GM12878 (cell line): ENCODE results near the gene GUCY2F.

Source experiments
- CBX5 ChIP-seq: sonication (generic); IDR thresholded peaks from 2 replicates; pipeline ENCODE4 v1.6.1; 2016; ENCODE audit warnings: low read depth, moderate library complexity, mild to moderate bottlenecking, inconsistent platforms
- EZH2 ChIP-seq: IDR thresholded peaks from 2 replicates; pipeline ENCODE4 v1.6.1; 2012; ENCODE audit warnings: low read depth, mild to moderate bottlenecking, control low read depth, inconsistent platforms, low read length, borderline replicate concordance; ENCODE audit not compliant: control insufficient read depth
- RAD21 ChIP-seq: IDR thresholded peaks from 2 replicates; pipeline ENCODE4 v1.6.1; 2011; ENCODE audit warnings: mild to moderate bottlenecking, low read depth, low read length, moderate library complexity; ENCODE audit not compliant: insufficient read depth
- SPI1 ChIP-seq: IDR thresholded peaks from 2 replicates; pipeline ENCODE4 v1.6.1; 2011; ENCODE audit warnings: low read depth, mild to moderate bottlenecking, low read length, moderate library complexity, borderline replicate concordance; ENCODE audit not compliant: insufficient read depth
- TF ChIP-seq, protein P1 (sequence below), 3 experiments: IDR thresholded peaks in 2 of 3; conservative IDR thresholded peaks in 1 of 3; 2 replicates each; pipeline ENCODE4 v1.5.1; 2011; ENCODE audit warnings: low read depth in 3 of 3, low read length in 3 of 3, mild to moderate bottlenecking in 3 of 3, control low read depth in 2 of 3, moderate library complexity in 2 of 3, inconsistent platforms in 1 of 3, mixed read lengths in 1 of 3; ENCODE audit not compliant: control insufficient read depth in 2 of 3, insufficient read depth in 1 of 3; ENCODE audit errors: extremely low read depth in 1 of 3

GRCh38 chrX:109350051-109350450, 131.8 kb downstream of the GUCY2F start:
- TF ChIP-seq, protein P1, sequence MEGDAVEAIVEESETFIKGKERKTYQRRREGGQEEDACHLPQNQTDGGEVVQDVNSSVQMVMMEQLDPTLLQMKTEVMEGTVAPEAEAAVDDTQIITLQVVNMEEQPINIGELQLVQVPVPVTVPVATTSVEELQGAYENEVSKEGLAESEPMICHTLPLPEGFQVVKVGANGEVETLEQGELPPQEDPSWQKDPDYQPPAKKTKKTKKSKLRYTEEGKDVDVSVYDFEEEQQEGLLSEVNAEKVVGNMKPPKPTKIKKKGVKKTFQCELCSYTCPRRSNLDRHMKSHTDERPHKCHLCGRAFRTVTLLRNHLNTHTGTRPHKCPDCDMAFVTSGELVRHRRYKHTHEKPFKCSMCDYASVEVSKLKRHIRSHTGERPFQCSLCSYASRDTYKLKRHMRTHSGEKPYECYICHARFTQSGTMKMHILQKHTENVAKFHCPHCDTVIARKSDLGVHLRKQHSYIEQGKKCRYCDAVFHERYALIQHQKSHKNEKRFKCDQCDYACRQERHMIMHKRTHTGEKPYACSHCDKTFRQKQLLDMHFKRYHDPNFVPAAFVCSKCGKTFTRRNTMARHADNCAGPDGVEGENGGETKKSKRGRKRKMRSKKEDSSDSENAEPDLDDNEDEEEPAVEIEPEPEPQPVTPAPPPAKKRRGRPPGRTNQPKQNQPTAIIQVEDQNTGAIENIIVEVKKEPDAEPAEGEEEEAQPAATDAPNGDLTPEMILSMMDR (IDR thresholded peaks at IDR 0.05 in 2 of 3, conservative IDR thresholded peaks at IDR 0.05 in 1 of 3; ENCODE audit: control insufficient read depth in 2 of 3, extremely low read depth in 1 of 3, insufficient read depth in 1 of 3, low read depth in 3 of 3, low read length in 3 of 3): no peak
- TF ChIP-seq SPI1 (no peak), EZH2 (no peak), CBX5 (no peak), RAD21 (no peak)
